ENCODE results near the gene MRPL54.

- no peak for TF ChIP-seq CTCF (IDR thresholded peaks at IDR 0.05)
- no peak for TF ChIP-seq POLR2A (IDR thresholded peaks at IDR 0.05)
- no peak for TF ChIP-seq EP300 (IDR thresholded peaks at IDR 0.05)
- TF ChIP-seq POLR2AphosphoS5 (IDR thresholded peaks at IDR 0.05), result no peak
Observed at GRCh38 chr19:3725640-3726310, 36.7 kb upstream of the MRPL54 start.

Data from gastroesophageal sphincter (tissue), 3 donors.